Neural cell (in vitro differentiated cells): ENCODE data around the gene TCF4. TPM values are rescaled to one million over a fixed set of nuclear protein-coding genes. Genes with fewer than 3 reads are reported as not detected.

ENCODE experiments used
- H2AFZ ChIP-seq: fragments of 200-600, 300-800 bp; sonication (generic), shearing (Covaris generic); 2 replicates; pipeline ENCODE4 v1.6.0; 2014; ENCODE audit warnings: low read depth, mild to moderate bottlenecking, antibody characterized with exemption, low read length, moderate library complexity
- H3F3A ChIP-seq: fragments of 200-600 bp; shearing (Covaris generic); 2 replicates; pipeline ENCODE4 v1.6.1; 2016; ENCODE audit warnings: mild to moderate bottlenecking, moderate library complexity, mixed read lengths, antibody characterized with exemption, low read length; ENCODE audit not compliant: insufficient read depth, poor library complexity, severe bottlenecking
- H3K27ac ChIP-seq: fragments of 200-600, 300-800 bp; sonication (generic), shearing (Covaris generic); 2 replicates; pipeline ENCODE4 v1.5.1; 2014; ENCODE audit warnings: mild to moderate bottlenecking, low read length, moderate library complexity
- H3K27me3 ChIP-seq: fragments of 300-800, 200-600 bp; sonication (generic), shearing (Covaris generic); 2 replicates; pipeline ENCODE4 v1.6.0; 2014; ENCODE audit warnings: mild to moderate bottlenecking, low read depth, low read length, moderate library complexity; ENCODE audit not compliant: insufficient read depth
- H3K36me3 ChIP-seq: fragments of 300-800, 200-600 bp; sonication (generic), shearing (Covaris generic); 2 replicates; pipeline ENCODE4 v1.5.1; 2014; ENCODE audit warnings: mild to moderate bottlenecking, antibody characterized with exemption, low read length, moderate library complexity; ENCODE audit not compliant: insufficient read depth
- H3K4me2 ChIP-seq: fragments of 300-800, 200-600 bp; sonication (generic), shearing (Covaris generic); 2 replicates; pipeline ENCODE4 v1.6.0; 2014; ENCODE audit warnings: mild to moderate bottlenecking, low read length
- H3K4me3 ChIP-seq: fragments of 300-800, 200-600 bp; sonication (generic), shearing (Covaris generic); 2 replicates; pipeline ENCODE4 v1.5.1; 2014; ENCODE audit warnings: mild to moderate bottlenecking, low read length, moderate library complexity
- H3K79me2 ChIP-seq: fragments of 200-600 bp; shearing (Covaris generic); replicated peaks from 2 replicates; pipeline ENCODE4 v1.6.0; 2014; ENCODE audit warnings: mild to moderate bottlenecking, low read length, moderate library complexity; ENCODE audit not compliant: insufficient read depth
- H3K9ac ChIP-seq: fragments of 300-800, 200-600 bp; sonication (generic), shearing (Covaris generic); 2 replicates; pipeline ENCODE4 v1.6.1; 2016; ENCODE audit warnings: mild to moderate bottlenecking, low read length, mixed read lengths
- H3K9me2 ChIP-seq: fragments of 200-600 bp; shearing (Covaris generic); 2 replicates; pipeline ENCODE4 v1.6.1; 2016; ENCODE audit warnings: mild to moderate bottlenecking, low read length, mixed read lengths; ENCODE audit not compliant: insufficient read depth
- H3K9me3 ChIP-seq: fragments of 200-600, 300-800 bp; sonication (generic), shearing (Covaris generic); 2 replicates; pipeline ENCODE4 v1.6.1; 2016; ENCODE audit warnings: mild to moderate bottlenecking, mixed run types, low read length, moderate library complexity, mixed read lengths
- H4K20me1 ChIP-seq: fragments of 200-600 bp; shearing (Covaris generic); 2 replicates; pipeline ENCODE4 v1.6.1; 2016; ENCODE audit warnings: mild to moderate bottlenecking, mixed run types; ENCODE audit not compliant: insufficient read depth
- EP300 ChIP-seq: fragments of 450-650 bp; conservative IDR thresholded peaks from 2 replicates; pipeline ENCODE4 v1.6.1; 2014; ENCODE audit warnings: antibody characterized with exemption, mild to moderate bottlenecking, moderate library complexity; ENCODE audit not compliant: poor library complexity, severe bottlenecking
- EZH2 ChIP-seq: fragments of 200-600, 300-800 bp; shearing (Covaris generic), sonication (generic); IDR thresholded peaks from 2 replicates; pipeline ENCODE4 v1.6.1; 2014; ENCODE audit warnings: antibody characterized with exemption, low read length, borderline replicate concordance, mild to moderate bottlenecking; ENCODE audit not compliant: insufficient read depth, poor library complexity, severe bottlenecking
- MXI1 ChIP-seq: fragments of 450-650 bp; conservative IDR thresholded peaks from 2 replicates; pipeline ENCODE4 v1.6.1; 2014; ENCODE audit warnings: antibody characterized with exemption, mild to moderate bottlenecking; ENCODE audit not compliant: poor library complexity, severe bottlenecking
- POLR2AphosphoS5 ChIP-seq: IDR thresholded peaks from 2 replicates; pipeline ENCODE4 v1.6.1; 2012
- RAD21 ChIP-seq: fragments of 450-650 bp; conservative IDR thresholded peaks from 2 replicates; pipeline ENCODE4 v1.6.1; 2014; ENCODE audit warnings: antibody characterized with exemption, mild to moderate bottlenecking, moderate library complexity
- SMC3 ChIP-seq: fragments of 450-650 bp; conservative IDR thresholded peaks from 2 replicates; pipeline ENCODE4 v1.6.1; 2014; ENCODE audit warnings: antibody characterized with exemption, mild to moderate bottlenecking, moderate library complexity; ENCODE audit not compliant: poor library complexity
- TAF1 ChIP-seq: IDR thresholded peaks from 2 replicates; pipeline ENCODE4 v1.6.1; 2012; ENCODE audit warnings: low read depth
- polyA plus RNA-seq: library from polyadenylated mRNA; depleted of rRNA; stranded (reverse); fragments of >200 nt; gene quantifications from 2 replicates; pipeline ENCODE4 v1.2.3, GENCODE V29; 2014
- TF ChIP-seq, protein P1 (sequence below): fragments of 450-650 bp; IDR thresholded peaks from 2 replicates; pipeline ENCODE4 v1.5.1; 2014; ENCODE audit warnings: antibody characterized with exemption, mild to moderate bottlenecking, moderate library complexity; ENCODE audit not compliant: poor library complexity, severe bottlenecking
- TF ChIP-seq, protein P2 (sequence below): IDR thresholded peaks from 2 replicates; pipeline ENCODE4 v1.6.1; 2012; ENCODE audit warnings: borderline replicate concordance

Gene TCF4
- polyA plus RNA-seq, 1 donor from 2014 or later = 7.0 TPM

DNA sequence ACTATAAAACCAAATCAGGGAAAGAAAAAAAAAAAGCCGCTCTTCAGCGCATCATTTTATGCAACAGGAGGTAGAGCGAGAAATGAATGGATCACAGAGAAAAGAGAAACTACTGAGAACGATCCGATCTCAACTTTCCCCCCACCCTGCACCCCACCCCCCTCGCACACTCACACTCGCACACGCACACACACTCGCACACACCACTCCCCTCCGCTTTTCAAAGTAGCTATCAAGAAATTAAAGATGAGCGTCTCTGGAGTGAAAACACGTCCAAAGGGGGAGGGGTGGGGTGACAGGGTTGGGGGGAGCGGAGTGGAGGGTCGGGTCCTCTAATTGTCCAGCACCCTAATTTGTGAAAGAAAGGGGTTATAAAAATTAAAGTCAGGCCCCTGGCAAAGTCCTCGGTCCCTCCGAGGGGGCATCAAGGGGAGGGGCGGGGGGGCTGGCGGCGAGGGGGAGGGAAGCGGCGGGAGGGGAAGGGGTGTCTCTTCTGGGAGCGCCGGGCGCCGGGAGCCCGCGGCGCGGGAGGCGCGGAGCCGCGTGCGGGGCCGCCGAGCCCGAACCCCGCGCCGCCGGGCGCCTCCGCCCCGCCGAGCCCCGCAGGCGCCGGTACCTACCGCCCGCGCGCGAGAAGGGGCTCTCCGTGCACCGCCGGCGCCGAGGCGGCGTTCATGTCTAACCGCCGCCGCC is 428 bp downstream of the TCF4 start:
- H3K79me2 ChIP-seq = peaks cover 40% of the 10 kb centered on the region
- no peak overlapping the region for H3K27ac ChIP-seq

DNA sequence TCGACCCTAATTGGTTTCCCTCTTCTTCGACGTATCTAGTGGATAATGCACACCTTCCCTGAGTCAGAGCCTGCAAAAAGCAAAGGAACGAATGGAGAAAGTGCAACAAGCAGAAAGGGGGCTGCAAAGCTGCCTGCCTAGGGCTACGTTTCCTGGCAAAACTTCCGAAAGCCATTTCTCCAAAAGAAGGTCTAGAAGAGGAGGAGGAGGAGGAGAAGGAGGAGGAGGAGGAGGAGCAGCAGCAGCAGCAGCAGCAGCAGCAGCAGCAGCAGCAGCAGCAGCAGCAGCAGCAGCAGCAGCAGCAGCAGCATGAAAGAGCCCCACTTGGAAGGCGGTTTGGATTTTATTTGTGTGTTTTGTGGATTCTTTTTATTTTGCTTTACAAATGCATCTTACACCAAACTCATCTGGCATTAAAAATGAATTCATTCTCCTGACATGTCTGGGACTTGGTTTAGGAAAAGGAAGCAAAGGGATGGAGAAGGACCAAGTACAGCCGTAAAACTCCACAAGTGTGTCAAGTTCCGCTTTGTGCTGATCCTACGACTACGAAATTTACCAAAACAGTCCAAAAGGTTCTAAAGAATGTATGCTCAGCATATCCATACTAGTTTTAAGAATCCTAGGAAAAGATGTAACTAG is 2.0 kb downstream of the TCF4 start:
- peak overlapping the region; percentile 55 for H3K4me2 ChIP-seq
- no peak overlapping the region for H3K27ac ChIP-seq
- TF ChIP-seq, protein P1, sequence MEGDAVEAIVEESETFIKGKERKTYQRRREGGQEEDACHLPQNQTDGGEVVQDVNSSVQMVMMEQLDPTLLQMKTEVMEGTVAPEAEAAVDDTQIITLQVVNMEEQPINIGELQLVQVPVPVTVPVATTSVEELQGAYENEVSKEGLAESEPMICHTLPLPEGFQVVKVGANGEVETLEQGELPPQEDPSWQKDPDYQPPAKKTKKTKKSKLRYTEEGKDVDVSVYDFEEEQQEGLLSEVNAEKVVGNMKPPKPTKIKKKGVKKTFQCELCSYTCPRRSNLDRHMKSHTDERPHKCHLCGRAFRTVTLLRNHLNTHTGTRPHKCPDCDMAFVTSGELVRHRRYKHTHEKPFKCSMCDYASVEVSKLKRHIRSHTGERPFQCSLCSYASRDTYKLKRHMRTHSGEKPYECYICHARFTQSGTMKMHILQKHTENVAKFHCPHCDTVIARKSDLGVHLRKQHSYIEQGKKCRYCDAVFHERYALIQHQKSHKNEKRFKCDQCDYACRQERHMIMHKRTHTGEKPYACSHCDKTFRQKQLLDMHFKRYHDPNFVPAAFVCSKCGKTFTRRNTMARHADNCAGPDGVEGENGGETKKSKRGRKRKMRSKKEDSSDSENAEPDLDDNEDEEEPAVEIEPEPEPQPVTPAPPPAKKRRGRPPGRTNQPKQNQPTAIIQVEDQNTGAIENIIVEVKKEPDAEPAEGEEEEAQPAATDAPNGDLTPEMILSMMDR = no peak
- TF ChIP-seq POLR2AphosphoS5 = peak; percentile 9
- H3K4me3 ChIP-seq = peak overlapping the region; percentile 70
- H3K9me2 ChIP-seq = no peaks in the 10 kb centered on the region
- H3K36me3 ChIP-seq = no peaks in the 10 kb centered on the region
- no peak overlapping the region for H2AFZ ChIP-seq
- peak overlapping the region; percentile 8 for H3K9ac ChIP-seq
- H3K79me2 ChIP-seq = peaks cover 56% of the 10 kb centered on the region
- H4K20me1 ChIP-seq = no peaks in the 10 kb centered on the region
- H3K9me3 ChIP-seq = no peaks in the 10 kb centered on the region
- H3K27me3 ChIP-seq = no peaks in the 10 kb centered on the region
- no peaks in the 10 kb centered on the region for H3F3A ChIP-seq

More for the DNA sequence above, 428 bp downstream of the TCF4 start:
- Histone ChIP-seq H4K20me1 (no peaks in the 10 kb centered on the region), H3K27me3 (no peaks in the 10 kb centered on the region), H3K4me2 (no peak overlapping the region), H3K9me2 (no peaks in the 10 kb centered on the region), H3K9me3 (no peaks in the 10 kb centered on the region), H3K36me3 (no peaks in the 10 kb centered on the region), H3K9ac (peak overlapping the region; percentile 64), H3F3A (no peaks in the 10 kb centered on the region), H2AFZ (no peak overlapping the region), H3K4me3 (peak overlapping the region; percentile 70)
- TF ChIP-seq, protein P1 = no peak

DNA sequence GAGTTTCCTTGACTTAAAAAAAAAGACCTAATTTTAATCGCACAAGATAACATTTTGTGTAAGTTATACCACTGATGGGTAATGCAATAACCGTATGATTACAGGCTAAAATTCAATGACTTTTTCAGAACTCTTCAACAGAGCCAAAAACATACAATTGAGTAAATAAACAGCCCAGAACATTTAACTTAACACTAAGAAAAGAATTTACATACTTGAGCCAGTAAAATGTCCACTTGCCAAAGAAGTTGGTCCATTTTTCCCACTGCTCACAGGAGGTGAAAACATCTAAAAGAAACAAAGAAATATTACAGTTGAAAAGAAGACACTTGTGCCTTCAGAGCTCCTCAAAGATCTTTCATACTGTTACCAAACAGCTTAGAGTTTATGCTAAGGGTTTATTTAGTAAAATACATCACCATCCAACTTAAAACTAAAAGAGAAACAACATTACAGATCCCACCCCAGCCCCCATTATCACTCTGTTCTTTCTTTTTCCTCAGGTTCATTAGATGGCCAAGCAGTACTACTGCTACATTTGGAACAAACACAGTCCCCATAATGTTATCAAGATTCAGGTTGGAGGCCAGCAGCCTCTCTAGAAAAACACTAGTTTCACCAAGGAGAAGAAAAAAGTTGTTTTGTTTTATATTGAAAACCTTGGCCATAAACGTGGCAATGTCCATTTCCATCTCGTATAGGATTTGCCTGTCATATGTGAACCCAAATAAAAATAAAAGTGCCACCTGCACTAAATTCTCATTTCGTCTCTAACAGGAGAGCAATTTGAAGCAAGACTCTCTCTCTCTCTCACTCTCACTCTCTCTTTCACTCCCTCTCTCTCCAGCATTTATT is 2.7 kb downstream of the TCF4 start:
- H3F3A ChIP-seq = no peaks in the 10 kb centered on the region
- no peaks in the 10 kb centered on the region for H3K27me3 ChIP-seq
- no peaks in the 10 kb centered on the region for H3K9me3 ChIP-seq
- H3K9me2 ChIP-seq = no peaks in the 10 kb centered on the region
- H3K4me3 ChIP-seq = peak overlapping the region; percentile 70
- no peaks in the 10 kb centered on the region for H3K36me3 ChIP-seq
- H3K9ac ChIP-seq = peak overlapping the region; percentile 8
- no peak overlapping the region for H3K27ac ChIP-seq
- TF ChIP-seq SMC3 (no peak), EP300 (no peak), EZH2 (no peak), RAD21 (no peak), MXI1 (no peak), TAF1 (no peak), POLR2AphosphoS5 (no peak)
- TF ChIP-seq, protein P2, sequence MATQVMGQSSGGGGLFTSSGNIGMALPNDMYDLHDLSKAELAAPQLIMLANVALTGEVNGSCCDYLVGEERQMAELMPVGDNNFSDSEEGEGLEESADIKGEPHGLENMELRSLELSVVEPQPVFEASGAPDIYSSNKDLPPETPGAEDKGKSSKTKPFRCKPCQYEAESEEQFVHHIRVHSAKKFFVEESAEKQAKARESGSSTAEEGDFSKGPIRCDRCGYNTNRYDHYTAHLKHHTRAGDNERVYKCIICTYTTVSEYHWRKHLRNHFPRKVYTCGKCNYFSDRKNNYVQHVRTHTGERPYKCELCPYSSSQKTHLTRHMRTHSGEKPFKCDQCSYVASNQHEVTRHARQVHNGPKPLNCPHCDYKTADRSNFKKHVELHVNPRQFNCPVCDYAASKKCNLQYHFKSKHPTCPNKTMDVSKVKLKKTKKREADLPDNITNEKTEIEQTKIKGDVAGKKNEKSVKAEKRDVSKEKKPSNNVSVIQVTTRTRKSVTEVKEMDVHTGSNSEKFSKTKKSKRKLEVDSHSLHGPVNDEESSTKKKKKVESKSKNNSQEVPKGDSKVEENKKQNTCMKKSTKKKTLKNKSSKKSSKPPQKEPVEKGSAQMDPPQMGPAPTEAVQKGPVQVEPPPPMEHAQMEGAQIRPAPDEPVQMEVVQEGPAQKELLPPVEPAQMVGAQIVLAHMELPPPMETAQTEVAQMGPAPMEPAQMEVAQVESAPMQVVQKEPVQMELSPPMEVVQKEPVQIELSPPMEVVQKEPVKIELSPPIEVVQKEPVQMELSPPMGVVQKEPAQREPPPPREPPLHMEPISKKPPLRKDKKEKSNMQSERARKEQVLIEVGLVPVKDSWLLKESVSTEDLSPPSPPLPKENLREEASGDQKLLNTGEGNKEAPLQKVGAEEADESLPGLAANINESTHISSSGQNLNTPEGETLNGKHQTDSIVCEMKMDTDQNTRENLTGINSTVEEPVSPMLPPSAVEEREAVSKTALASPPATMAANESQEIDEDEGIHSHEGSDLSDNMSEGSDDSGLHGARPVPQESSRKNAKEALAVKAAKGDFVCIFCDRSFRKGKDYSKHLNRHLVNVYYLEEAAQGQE = no peak
- TF ChIP-seq, protein P1 = no peak
- peak overlapping the region; percentile 33 for H3K4me2 ChIP-seq
- H4K20me1 ChIP-seq = no peaks in the 10 kb centered on the region
- H3K79me2 ChIP-seq = peaks cover 63% of the 10 kb centered on the region
- no peak overlapping the region for H2AFZ ChIP-seq
